ENCODE data around the gene NR2C2AP.

- TF ChIP-seq POLR2AphosphoS5 (IDR thresholded peaks at IDR 0.05; ENCODE audit: low read depth, low read length), result no peak
- no peak for TF ChIP-seq POLR2A (IDR thresholded peaks at IDR 0.05; ENCODE audit: low read depth, low read length)
Measured at GRCh38 chr19:19191768-19192077, 11.5 kb downstream of the NR2C2AP start.
